GM18507 (cell line): ENCODE data around the gene GBA2.
A peak's percentile ranks its signal among the peaks of the same experiment; 100 is the strongest.

Experiments used
- DNase-seq: peaks from one replicate; pipeline ENCODE4 v3.0.0; 2011; ENCODE audit warnings: low read depth; ENCODE audit not compliant: insufficient read length; ENCODE audit errors: extremely low spot score
- FAIRE-seq: peaks from 2 replicates; lab custom pipeline; 2011; peaks lifted over from hg19 to GRCh38; lab: Jason Lieb, UNC

GBA2 gene

DNA sequence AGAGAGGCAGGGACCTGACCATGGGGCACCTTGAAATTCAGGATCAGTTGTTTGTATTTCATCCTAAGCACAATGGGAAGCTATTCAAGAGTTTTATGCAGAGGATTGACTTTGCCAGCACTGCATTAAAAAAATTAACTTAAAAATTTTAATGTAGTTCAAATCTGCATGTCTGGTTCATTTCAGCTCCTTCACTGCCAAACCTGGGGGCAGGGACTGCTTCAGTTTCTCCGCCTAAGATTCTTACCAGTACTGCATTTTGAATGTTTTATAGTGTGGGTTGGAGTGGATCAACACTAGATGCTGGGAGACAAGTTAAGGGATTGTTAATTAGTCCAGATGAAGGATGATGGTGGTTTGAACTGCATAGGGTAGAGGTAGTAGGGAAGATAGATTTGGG is 20.7 kb upstream of the GBA2 start:
- no peak for FAIRE-seq
- DNase-seq = no peak

GRCh38 chr9:35767458-35767857 is 18.4 kb upstream of the GBA2 start:
- DNase-seq (no peak), FAIRE-seq (no peak)

- DNase-seq (no peak), FAIRE-seq (no peak)
These were observed 18.0 kb upstream of the GBA2 start for GRCh38 chr9:35766997-35767396.

DNA sequence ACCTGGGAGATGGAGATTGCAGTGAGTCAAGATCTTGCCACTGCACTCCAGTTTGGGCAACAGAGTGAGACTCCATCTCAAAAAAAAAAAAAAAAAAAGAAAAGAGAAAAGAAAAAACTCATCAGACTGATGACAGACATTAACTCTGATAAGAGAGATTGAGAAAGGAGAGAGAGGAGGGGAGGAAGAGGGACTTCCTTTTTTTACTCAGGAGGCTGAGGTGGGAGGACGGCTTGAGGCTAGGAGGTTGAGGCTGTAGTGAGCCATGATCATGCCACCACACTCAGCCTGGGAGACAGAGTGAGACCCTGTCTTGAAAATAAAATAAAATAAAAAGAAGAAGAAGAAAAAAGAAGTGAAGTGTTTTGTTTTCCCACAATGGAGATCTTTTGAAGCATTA is 14.8 kb upstream of the GBA2 start:
- no peak for FAIRE-seq

DNA sequence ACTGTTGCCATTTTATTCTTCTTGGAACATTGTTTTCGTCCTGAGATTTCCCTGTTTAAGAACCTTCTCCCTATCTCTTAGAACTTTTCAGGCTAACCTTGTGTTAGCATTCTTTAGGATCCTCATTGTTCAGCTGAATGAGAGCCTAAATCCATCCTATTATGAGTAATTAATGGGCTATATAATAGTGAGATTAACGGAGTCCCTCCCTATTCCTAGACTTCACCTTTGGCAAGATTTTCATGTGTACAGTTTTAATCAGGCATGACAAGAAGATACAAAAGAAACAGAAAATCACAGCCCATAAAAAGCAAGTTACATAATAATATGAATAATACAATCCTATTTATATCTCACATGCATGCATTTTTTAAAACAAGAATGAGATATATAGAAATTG is 14.2 kb upstream of the GBA2 start:
- FAIRE-seq (no peak), DNase-seq (no peak)

More for the DNA sequence above, 14.8 kb upstream of the GBA2 start:
- no peak for DNase-seq

DNA sequence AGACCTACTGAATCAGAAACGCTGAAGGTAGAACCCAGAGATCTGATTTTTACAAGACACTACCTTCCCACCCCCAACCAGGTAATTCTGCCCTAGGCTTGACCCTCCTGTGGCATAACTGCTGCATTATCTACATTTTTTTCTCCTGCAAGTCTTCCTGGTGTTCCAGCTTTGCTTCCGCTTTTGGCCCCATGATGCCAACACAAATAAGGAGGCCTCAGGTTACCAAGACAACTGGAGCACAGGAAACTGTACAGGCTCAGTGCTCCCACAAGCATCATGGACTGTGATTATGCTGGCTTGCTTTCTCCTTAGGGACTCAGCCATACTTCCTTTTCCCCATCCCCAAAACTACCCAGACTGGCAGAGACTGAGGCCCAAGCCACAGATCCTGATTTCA is 11.6 kb upstream of the GBA2 start:
- FAIRE-seq (no peak), DNase-seq (no peak)

- FAIRE-seq (no peak), DNase-seq (no peak)
These were observed 10.8 kb upstream of the GBA2 start for GRCh38 chr9:35759795-35760194.

GRCh38 chr9:35758475-35759050 is 9.5 kb upstream of the GBA2 start:
- FAIRE-seq (no peak), DNase-seq (no peak)

GRCh38 chr9:35757892-35758275 is 8.9 kb upstream of the GBA2 start:
- DNase-seq (no peak), FAIRE-seq (no peak)

GRCh38 chr9:35757226-35757891 is 8.3 kb upstream of the GBA2 start:
- DNase-seq = no peak
- peak; percentile 85 for FAIRE-seq

DNA sequence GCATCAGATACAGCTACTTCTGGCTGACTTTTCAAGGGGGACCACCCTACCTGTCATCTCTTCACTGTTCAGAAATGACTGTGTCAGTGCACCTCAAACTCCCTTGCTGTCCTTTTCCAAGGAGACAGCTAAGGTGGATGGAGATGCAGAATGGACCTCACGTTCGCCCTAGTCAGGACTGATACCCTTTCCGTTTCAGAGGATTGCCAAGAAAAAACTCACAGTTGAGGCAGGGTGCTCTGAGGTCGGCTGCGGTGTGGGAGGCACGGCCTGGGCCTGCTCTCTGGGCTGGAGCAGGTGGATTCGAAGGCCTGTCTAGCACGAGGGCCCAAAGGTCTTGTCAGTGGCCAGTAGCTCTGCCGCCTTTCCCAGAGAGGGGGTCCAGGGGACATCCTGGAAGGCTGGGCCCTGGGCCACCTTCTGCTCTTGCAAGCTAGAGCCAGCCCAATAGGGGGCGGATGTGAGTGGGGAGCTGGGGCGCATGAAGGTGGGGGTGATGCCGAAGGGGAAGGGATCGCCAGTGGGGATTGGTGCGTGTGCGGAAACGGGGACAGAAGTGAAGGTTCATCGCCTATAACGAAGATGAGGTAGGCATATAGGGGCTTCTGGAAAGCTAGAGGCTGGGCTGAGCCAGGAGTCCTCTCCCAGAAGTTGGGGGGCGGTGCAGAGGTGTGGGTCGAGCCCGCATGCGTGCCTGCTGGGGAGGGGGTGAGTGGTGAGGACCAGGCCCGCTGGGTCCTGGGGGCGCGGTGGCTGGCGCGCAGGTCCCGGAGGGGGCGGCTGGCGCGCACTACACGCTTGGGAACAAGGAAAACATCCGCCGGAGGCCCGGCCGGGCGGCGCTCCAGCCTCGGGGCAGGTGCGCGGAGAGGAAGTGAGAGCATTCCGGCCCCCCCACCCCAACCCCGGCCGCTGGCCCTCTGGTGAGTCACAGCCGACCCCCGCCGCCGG is 7.5 kb upstream of the GBA2 start:
- FAIRE-seq = peak; percentile 78
- no peak for DNase-seq

- no peak for FAIRE-seq
- no peak for DNase-seq
These were observed 6.0 kb upstream of the GBA2 start for GRCh38 chr9:35755071-35755470.

- FAIRE-seq (no peak), DNase-seq (no peak)
These were observed 5.2 kb upstream of the GBA2 start, which contains the start of gene MSMP for GRCh38 chr9:35754264-35754663. MSMP (minus strand) TSS chr9:35754276; CDS start chr9:35754129, 147 bp downstream.

GRCh38 chr9:35753466-35753865 is 4.4 kb upstream of the GBA2 start:
- FAIRE-seq (no peak), DNase-seq (no peak)

GRCh38 chr9:35750256-35750531 is 1.2 kb upstream of the GBA2 start:
- DNase-seq = no peak
- no peak for FAIRE-seq

DNA sequence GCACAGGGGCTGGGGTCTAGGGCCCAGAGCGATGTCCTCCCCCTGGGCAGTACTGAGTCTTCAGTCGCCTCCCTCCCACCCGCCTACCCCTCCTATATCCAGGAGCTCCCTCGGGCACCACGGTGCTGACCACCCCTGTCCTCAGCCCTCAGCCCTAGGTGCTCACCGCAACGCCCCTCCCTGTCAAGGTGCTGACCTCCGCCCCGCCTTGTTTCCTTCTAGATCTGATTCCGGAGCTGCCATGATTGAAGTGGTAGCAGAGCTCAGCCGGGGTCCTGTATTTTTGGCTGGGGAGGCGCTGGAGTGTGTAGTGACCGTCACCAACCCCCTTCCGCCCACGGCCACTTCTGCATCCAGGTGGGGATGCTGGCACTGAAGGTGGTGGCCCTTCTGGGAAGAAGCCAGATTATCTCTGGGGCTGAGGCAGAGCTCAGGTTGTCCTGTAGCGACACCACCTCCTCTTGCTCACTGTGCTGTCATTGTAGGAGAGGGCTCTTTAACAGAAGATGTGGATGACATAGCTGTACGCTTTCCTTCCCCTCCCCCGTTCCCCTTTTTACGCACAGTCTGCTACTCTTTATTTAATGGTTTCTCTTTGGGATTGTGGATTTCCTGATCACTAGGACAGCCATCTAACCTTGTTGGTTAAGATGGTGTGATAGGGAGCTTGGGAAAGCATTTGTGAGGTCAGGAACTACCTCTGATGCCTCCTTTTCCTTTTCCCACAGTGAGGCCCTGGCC is 657 bp upstream of the GBA2 start:
- FAIRE-seq (peak; percentile 70), DNase-seq (no peak)

DNA sequence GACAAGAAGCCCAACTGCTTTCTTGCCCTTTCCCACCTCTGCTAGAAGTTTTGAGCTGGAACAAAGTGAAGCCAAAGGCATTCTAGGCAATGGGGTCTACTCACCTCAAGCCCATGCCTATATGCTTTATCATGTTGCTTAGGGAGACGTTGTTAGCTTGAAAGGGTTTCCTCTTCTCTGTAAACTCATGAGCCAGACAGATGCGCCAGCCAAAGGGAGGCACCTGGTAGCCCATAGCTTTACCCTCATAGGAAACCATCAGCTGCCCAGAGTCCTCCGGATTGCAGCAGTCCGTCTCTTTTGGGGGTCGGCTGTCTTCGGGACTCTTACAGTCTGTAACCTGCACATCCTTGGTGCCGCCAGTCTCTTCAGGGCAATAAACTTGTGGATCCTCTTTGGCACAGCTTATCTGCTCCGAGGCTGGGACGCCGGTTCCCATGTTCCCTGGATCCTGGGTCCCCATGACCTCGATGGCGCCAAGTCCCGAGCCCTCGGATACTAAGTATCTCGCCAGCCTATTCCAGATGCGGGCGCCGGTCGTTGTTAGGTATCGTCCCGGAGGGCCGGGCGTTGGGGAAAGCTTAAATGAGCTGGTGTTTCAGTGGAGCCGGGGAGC is 678 bp downstream of the GBA2 start:
- FAIRE-seq (no peak), DNase-seq (no peak)

DNA sequence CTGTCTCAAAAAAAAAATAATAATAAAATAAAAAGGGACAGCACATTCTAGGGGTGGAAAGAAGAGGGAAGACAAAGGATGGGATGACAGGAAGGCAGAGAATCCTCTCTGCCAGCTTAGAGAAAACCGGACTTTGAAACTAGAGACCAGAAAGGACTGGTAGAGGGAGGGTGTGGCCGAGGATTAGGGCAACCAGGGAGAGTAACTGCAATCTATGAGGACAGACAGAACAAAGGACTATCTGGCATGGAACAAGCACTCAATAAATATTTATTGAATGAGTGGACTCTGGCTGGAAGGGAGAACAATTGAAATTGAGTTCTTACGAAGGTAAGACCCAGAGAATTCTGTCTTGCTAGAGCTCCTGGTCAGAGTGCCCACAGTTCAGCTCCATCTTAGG is 2.4 kb downstream of the GBA2 start:
- FAIRE-seq (no peak), DNase-seq (no peak)

DNA sequence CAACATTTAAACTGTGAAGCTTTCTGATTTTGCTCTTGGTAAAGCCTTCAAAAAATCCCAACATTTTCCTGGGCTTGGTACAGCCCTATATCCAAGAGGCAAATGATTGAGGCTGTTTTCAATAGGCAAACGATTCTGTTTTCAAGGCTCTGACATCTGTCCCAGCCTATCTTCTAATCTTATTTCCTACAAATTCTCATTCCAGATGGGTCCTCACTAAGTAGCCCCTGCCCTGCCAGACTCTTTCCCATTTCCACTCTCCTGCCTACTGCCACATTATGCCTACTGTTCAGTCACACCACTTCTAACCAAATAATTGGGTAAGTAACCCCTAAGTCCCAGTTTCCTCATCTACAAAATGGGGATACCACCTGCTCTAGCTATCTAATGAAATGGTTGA is 3.5 kb downstream of the GBA2 start:
- DNase-seq (no peak), FAIRE-seq (no peak)
